GM10248 (cell line): ENCODE results near the gene MORN1.

ENCODE experiments used
- CTCF ChIA-PET: fragments of 300-600 bp; sonication (Branson Sonifier 250); formaldehyde crosslinking; extraction: SDS; loops from one replicate; lab custom pipeline; 2021; ENCODE audit warnings: antibody characterized with exemption; lab: Yijun Ruan, JAX
- POLR2A ChIA-PET: fragments of 350-650 bp; sonication (Branson Sonifier 250); formaldehyde crosslinking; extraction: SDS; loops from one replicate; lab custom pipeline; 2020; ENCODE audit warnings: antibody characterized with exemption; lab: Yijun Ruan, JAX
- DNase-seq: peaks from one replicate; pipeline ENCODE4 v3.0.0; 2012; ENCODE audit errors: extremely low spot score
- CTCF ChIP-seq: IDR thresholded peaks from 2 replicates; pipeline ENCODE4 v1.5.1; 2012; ENCODE audit warnings: mild to moderate bottlenecking, low read depth; ENCODE audit errors: extremely low read depth, missing control alignments, control extremely low read depth

Gene MORN1

DNA sequence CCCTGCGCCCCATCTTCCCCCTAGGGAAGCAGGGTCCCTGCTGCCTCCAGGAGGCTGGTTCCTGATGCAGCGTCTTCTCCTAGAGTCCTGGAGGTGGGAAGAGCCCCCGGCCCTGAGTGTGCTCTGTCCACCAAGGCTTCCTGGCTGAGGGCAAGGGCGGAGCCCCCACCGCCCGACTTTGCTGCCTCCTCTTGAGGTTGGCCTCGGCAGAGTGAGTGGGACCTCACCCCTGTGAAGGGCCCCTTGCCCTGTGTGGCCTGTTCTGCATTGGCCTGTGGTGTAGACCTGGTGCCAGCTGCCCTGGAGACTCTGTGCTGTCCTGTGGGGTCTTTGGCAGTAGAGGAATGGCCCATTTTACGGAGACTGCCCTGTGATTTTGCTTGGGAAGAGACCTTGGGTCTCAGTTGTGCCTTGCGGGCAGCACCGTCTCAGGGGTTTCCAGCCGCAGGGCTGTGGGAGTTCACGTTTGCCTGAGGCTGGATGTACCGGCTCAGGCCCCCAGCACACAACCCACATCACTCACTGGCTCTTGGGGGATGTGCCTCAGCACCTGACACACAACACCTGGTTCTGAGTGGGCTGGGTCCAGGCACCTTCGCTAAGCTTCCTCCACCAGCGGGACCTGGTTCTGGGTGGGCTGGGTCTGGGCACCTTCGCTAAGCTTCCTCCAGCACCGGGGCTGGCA is 89.6 kb downstream of the MORN1 start:
- ChIA-PET CTCF (interaction anchor here (2.3 kb wide), 1 partner anchor 14 kb away, joined by 16 read pairs; no protein-coding TSS in a partner anchor), POLR2A (interaction anchor here (0.5 kb wide), 1 partner anchor 284 kb away, joined by 6 read pairs; no protein-coding TSS in a partner anchor)
- no peak for DNase-seq
- TF ChIP-seq CTCF: no peak

- DNase-seq: peak; percentile 80
- no peak for TF ChIP-seq CTCF
- POLR2A ChIA-PET: interaction anchor here (1.4 kb wide), 1 partner anchor 73 kb away, joined by 3 read pairs; no protein-coding TSS in a partner anchor
- CTCF ChIA-PET: interaction anchor here (1.0 to 2.3 kb wide), 2 partner anchors 12 to 14 kb away, joined by 3 to 16 read pairs; no protein-coding TSS in a partner anchor
Measured at GRCh38 chr1:2300851-2301606, 90.3 kb downstream of the MORN1 start.

- peak; percentile 93 for DNase-seq
- ChIA-PET CTCF (interaction anchor here (1.0 to 2.3 kb wide), 3 partner anchors 13 to 24 kb away, joined by 3 to 16 read pairs (median 3); no protein-coding TSS in a partner anchor), POLR2A (interaction anchor here (1.4 kb wide), 1 partner anchor 73 kb away, joined by 3 read pairs; no protein-coding TSS in a partner anchor)
- no peak for TF ChIP-seq CTCF
Measured at GRCh38 chr1:2300004-2300771, 91.2 kb downstream of the MORN1 start.

- TF ChIP-seq CTCF: no peak
- POLR2A ChIA-PET: no interaction called here
- CTCF ChIA-PET: interaction anchor here (1.6 to 2.3 kb wide), 2 partner anchors 16 to 22 kb away, joined by 3 to 16 read pairs; no protein-coding TSS in a partner anchor
- no peak for DNase-seq
Measured at GRCh38 chr1:2299131-2299627, 92.2 kb downstream of the MORN1 start.

DNA sequence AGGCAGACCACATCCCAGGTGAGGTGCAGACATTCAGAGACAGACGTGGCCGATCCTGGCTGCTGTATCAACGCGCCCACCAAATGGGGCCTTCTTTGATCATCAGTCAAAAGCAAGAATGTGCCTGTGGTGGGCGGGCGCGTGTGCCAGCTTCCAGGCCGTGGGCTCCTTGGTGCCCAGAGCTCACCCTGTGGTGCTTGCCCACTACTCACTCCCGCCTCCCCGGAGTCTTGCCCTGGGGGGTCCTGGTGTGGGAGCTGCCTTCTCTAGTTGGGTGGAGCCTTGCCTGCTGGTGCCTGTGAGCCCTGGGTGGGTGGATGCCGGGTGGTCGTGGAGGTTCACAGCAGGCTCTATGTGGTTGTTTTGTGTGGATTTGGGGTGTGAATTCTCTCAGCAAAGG is 92.7 kb downstream of the MORN1 start:
- no peak for TF ChIP-seq CTCF
- ChIA-PET CTCF (interaction anchor here (1.6 kb wide), 1 partner anchor 22 kb away, joined by 3 read pairs; no protein-coding TSS in a partner anchor), POLR2A (no interaction called here)
- DNase-seq: no peak
